HepG2 (cell line): ENCODE measurements around the gene DGCR8. TPM values are rescaled to one million over a fixed set of nuclear protein-coding genes. Genes with fewer than 3 reads are reported as not detected.

ENCODE experiments used
- HNRNPL ChIP-seq: fragments of 200-400 bp; formaldehyde crosslinking; IDR thresholded peaks from 2 replicates; pipeline ENCODE4 v1.6.1; 2017; ENCODE audit warnings: mild to moderate bottlenecking, low read depth, low read length
- MAX ChIP-seq: IDR thresholded peaks from 2 replicates; pipeline ENCODE4 v1.6.1; 2012; ENCODE audit warnings: inconsistent platforms
- MEIS1 ChIP-seq: sonication (generic); formaldehyde crosslinking; IDR thresholded peaks from 2 replicates; pipeline ENCODE4 v1.9.0; 2021; ENCODE audit warnings: mild to moderate bottlenecking, missing genetic modification reagents, moderate library complexity, borderline replicate concordance
- NCOA5 ChIP-seq: sonication (generic); formaldehyde crosslinking; IDR thresholded peaks from 2 replicates; pipeline ENCODE4 v1.4.0; 2020; ENCODE audit warnings: missing genetic modification reagents
- ONECUT2 ChIP-seq: sonication (generic); formaldehyde crosslinking; IDR thresholded peaks from 2 replicates; pipeline ENCODE4 v1.4.0; 2020; ENCODE audit warnings: missing genetic modification reagents
- PAWR ChIP-seq: sonication (generic); formaldehyde crosslinking; IDR thresholded peaks from 2 replicates; pipeline ENCODE4 v1.4.0; 2020; ENCODE audit warnings: missing genetic modification reagents, mild to moderate bottlenecking, borderline replicate concordance
- TCF7 ChIP-seq: sonication (generic); IDR thresholded peaks from 2 replicates; pipeline ENCODE4 v1.6.1; 2016; ENCODE audit warnings: antibody characterized with exemption, low read depth
- U2AF2 ChIP-seq: fragments of 200-400 bp; formaldehyde crosslinking; IDR thresholded peaks from 2 replicates; pipeline ENCODE4 v1.6.1; 2017; ENCODE audit warnings: low read depth, mild to moderate bottlenecking, low read length
- XRCC5 ChIP-seq: fragments of 200-400 bp; formaldehyde crosslinking; optimal IDR thresholded peaks from 2 replicates; pipeline ENCODE3; 2017; ENCODE audit warnings: mild to moderate bottlenecking, low read length
- ZNF143 ChIP-seq: sonication (generic); formaldehyde crosslinking; IDR thresholded peaks from 2 replicates; pipeline ENCODE4 v1.4.0; 2020; ENCODE audit warnings: missing genetic modification reagents
- ZNF3 ChIP-seq: IDR thresholded peaks from 2 replicates; pipeline ENCODE4 v1.7.0; 2017; ENCODE audit warnings: inconsistent platforms
- ZNF562 ChIP-seq: sonication (generic); formaldehyde crosslinking; IDR thresholded peaks from 2 replicates; pipeline ENCODE4 v1.8.0; 2022; ENCODE audit warnings: missing genetic modification reagents, borderline replicate concordance
- ZNF570 ChIP-seq: sonication (generic); formaldehyde crosslinking; IDR thresholded peaks from 2 replicates; pipeline ENCODE4 v1.4.0; 2020; ENCODE audit warnings: mild to moderate bottlenecking, missing genetic modification reagents, borderline replicate concordance
- ZNF639 ChIP-seq: conservative IDR thresholded peaks from 2 replicates; pipeline ENCODE4 v1.6.1; 2018; ENCODE audit warnings: missing genetic modification reagents
- polyA plus RNA-seq, 8 experiments: library from polyadenylated mRNA; depleted of rRNA in 3 of 8; stranded (reverse) in 7 of 8; unstranded in 1 of 8; fragments of >200 nt; fragmentation: Illumina TruSeq in 4 of 8; extraction: Trizol in 4 of 8; gene quantifications; 2 replicates each; pipeline versions ENCODE4 v1.2.1 to v1.2.3, GENCODE V29; 2011 to 2016; ENCODE audit warnings: low read depth in 4 of 8, missing spikeins in 1 of 8, mixed read lengths in 1 of 8; ENCODE audit not compliant: insufficient read depth in 1 of 8
- total RNA-seq, 5 experiments: library from RNA; depleted of rRNA; stranded (reverse); fragments of >200 nt; fragmentation: Illumina TruSeq; extraction: Trizol; gene quantifications; 2 replicates each; pipeline ENCODE4 v1.2.3, GENCODE V29; 2016; ENCODE audit warnings: low read depth in 1 of 5
- TF ChIP-seq, protein P1 (sequence below): sonication (generic); formaldehyde crosslinking; IDR thresholded peaks from 2 replicates; pipeline ENCODE4 v1.4.0; 2020; ENCODE audit warnings: missing genetic modification reagents
- TF ChIP-seq, protein P2 (sequence below): IDR thresholded peaks from 2 replicates; pipeline ENCODE4 v1.6.1; 2016; ENCODE audit warnings: low read depth, borderline replicate concordance
- TF ChIP-seq, protein P3 (sequence below): sonication (generic); formaldehyde crosslinking; IDR thresholded peaks from 2 replicates; pipeline ENCODE4 v1.8.0; 2023; ENCODE audit warnings: mild to moderate bottlenecking, missing genetic modification reagents
- TF ChIP-seq, protein P4 (sequence below): sonication (generic); formaldehyde crosslinking; IDR thresholded peaks from 2 replicates; pipeline ENCODE4 v1.4.0; 2020; ENCODE audit warnings: low read depth, missing genetic modification reagents
- TF ChIP-seq, protein P5 (sequence below): sonication (generic); formaldehyde crosslinking; IDR thresholded peaks from 2 replicates; pipeline ENCODE4 v1.5.1; 2020; ENCODE audit warnings: mild to moderate bottlenecking, missing genetic modification reagents, moderate library complexity

DGCR8 gene
- total and polyA plus RNA-seq, 2 of the 13 experiments (the other 11 are each of a cell fraction or from before 2014, with no cell fraction given): 10.2 to 23.2 TPM

GRCh38 chr22:20080776-20081654 lies 974 bp downstream of the DGCR8 start (continued):
- TF ChIP-seq, protein P1, sequence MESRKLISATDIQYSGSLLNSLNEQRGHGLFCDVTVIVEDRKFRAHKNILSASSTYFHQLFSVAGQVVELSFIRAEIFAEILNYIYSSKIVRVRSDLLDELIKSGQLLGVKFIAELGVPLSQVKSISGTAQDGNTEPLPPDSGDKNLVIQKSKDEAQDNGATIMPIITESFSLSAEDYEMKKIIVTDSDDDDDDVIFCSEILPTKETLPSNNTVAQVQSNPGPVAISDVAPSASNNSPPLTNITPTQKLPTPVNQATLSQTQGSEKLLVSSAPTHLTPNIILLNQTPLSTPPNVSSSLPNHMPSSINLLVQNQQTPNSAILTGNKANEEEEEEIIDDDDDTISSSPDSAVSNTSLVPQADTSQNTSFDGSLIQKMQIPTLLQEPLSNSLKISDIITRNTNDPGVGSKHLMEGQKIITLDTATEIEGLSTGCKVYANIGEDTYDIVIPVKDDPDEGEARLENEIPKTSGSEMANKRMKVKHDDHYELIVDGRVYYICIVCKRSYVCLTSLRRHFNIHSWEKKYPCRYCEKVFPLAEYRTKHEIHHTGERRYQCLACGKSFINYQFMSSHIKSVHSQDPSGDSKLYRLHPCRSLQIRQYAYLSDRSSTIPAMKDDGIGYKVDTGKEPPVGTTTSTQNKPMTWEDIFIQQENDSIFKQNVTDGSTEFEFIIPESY: no peak
- peak; percentile 60; the same call in 1 of the 2 replicates for TF ChIP-seq HNRNPL
- TF ChIP-seq MEIS1 (CRISPR knock-in tag): no peak
- TF ChIP-seq, protein P2, sequence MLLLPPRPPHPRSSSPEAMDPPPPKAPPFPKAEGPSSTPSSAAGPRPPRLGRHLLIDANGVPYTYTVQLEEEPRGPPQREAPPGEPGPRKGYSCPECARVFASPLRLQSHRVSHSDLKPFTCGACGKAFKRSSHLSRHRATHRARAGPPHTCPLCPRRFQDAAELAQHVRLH (CRISPR knock-in tag): peak; percentile 4; the same call in 1 of the 2 replicates
- TF ChIP-seq ONECUT2 (CRISPR knock-in tag): no peak
- peak; percentile 20 for TF ChIP-seq MAX
- no peak for TF ChIP-seq PAWR
- TF ChIP-seq TCF7: no peak
- no peak for TF ChIP-seq ZNF562 (CRISPR knock-in tag)
- no peak for TF ChIP-seq XRCC5
- TF ChIP-seq U2AF2: no peak
- TF ChIP-seq, protein P3, sequence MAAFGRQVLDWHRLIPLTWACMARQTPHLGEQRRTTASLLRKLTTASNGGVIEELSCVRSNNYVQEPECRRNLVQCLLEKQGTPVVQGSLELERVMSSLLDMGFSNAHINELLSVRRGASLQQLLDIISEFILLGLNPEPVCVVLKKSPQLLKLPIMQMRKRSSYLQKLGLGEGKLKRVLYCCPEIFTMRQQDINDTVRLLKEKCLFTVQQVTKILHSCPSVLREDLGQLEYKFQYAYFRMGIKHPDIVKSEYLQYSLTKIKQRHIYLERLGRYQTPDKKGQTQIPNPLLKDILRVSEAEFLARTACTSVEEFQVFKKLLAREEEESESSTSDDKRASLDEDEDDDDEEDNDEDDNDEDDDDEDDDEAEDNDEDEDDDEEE (CRISPR knock-in tag): peak; percentile 71; the same call in 1 of the 2 replicates
- no peak for TF ChIP-seq ZNF570 (CRISPR knock-in tag)
- no peak; the same call in 1 of the 2 replicates for TF ChIP-seq ZNF143 (CRISPR knock-in tag)
- TF ChIP-seq ZNF3: no peak
- TF ChIP-seq, protein P4, sequence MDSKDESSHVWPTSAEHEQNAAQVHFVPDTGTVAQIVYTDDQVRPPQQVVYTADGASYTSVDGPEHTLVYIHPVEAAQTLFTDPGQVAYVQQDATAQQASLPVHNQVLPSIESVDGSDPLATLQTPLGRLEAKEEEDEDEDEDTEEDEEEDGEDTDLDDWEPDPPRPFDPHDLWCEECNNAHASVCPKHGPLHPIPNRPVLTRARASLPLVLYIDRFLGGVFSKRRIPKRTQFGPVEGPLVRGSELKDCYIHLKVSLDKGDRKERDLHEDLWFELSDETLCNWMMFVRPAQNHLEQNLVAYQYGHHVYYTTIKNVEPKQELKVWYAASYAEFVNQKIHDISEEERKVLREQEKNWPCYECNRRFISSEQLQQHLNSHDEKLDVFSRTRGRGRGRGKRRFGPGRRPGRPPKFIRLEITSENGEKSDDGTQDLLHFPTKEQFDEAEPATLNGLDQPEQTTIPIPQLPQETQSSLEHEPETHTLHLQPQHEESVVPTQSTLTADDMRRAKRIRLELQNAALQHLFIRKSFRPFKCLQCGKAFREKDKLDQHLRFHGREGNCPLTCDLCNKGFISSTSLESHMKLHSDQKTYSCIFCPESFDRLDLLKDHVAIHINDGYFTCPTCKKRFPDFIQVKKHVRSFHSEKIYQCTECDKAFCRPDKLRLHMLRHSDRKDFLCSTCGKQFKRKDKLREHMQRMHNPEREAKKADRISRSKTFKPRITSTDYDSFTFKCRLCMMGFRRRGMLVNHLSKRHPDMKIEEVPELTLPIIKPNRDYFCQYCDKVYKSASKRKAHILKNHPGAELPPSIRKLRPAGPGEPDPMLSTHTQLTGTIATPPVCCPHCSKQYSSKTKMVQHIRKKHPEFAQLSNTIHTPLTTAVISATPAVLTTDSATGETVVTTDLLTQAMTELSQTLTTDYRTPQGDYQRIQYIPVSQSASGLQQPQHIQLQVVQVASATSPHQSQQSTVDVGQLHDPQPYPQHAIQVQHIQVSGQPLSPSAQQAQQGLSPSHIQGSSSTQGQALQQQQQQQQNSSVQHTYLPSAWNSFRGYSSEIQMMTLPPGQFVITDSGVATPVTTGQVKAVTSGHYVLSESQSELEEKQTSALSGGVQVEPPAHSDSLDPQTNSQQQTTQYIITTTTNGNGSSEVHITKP (CRISPR knock-in tag): no peak
- TF ChIP-seq ZNF639: no peak
- no peak for TF ChIP-seq NCOA5 (CRISPR knock-in tag)
- TF ChIP-seq, protein P5, sequence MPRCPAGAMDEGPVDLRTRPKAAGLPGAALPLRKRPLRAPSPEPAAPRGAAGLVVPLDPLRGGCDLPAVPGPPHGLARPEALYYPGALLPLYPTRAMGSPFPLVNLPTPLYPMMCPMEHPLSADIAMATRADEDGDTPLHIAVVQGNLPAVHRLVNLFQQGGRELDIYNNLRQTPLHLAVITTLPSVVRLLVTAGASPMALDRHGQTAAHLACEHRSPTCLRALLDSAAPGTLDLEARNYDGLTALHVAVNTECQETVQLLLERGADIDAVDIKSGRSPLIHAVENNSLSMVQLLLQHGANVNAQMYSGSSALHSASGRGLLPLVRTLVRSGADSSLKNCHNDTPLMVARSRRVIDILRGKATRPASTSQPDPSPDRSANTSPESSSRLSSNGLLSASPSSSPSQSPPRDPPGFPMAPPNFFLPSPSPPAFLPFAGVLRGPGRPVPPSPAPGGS (CRISPR knock-in tag): peak; percentile 56; the same call in 1 of the 2 replicates
